Astrocyte (in vitro differentiated cells and primary cell): Measurements from ENCODE around the gene EXOC3L2. TPM values are rescaled to one million over a fixed set of nuclear protein-coding genes. Genes with fewer than 3 reads are reported as not detected.

ENCODE experiments used
- DNase-seq: peaks from one replicate; pipeline ENCODE4 v3.0.0-alpha.2; 2010; ENCODE audit warnings: low read depth
- FAIRE-seq: peaks from 2 replicates; lab custom pipeline; 2011; peaks lifted over from hg19 to GRCh38; lab: Jason Lieb, UNC
- H2AFZ ChIP-seq: 2 replicates; pipeline ENCODE4 v1.6.0; 2012; ENCODE audit warnings: low read depth, low read length, inconsistent platforms
- H3K27ac ChIP-seq: 2 replicates; pipeline ENCODE4 v1.5.1; 2011; ENCODE audit warnings: low read depth, low read length, inconsistent platforms
- H3K27me3 ChIP-seq: 2 replicates; pipeline ENCODE4 v1.6.0; 2011; ENCODE audit warnings: low read length, inconsistent platforms; ENCODE audit not compliant: insufficient read depth
- H3K36me3 ChIP-seq: 2 replicates; pipeline ENCODE4 v1.5.1; 2011; ENCODE audit warnings: low read length, inconsistent platforms; ENCODE audit not compliant: insufficient read depth
- H3K4me1 ChIP-seq: 2 replicates; pipeline ENCODE4 v1.5.1; 2011; ENCODE audit warnings: low read length, inconsistent platforms; ENCODE audit not compliant: insufficient read depth
- H3K4me2 ChIP-seq: 2 replicates; pipeline ENCODE4 v1.6.0; 2012; ENCODE audit warnings: low read length, inconsistent platforms
- H3K4me3 ChIP-seq: 2 replicates; pipeline ENCODE4 v1.5.1; 2011; ENCODE audit warnings: low read depth, mild to moderate bottlenecking, low read length, inconsistent platforms; ENCODE audit not compliant: insufficient read depth
- H3K79me2 ChIP-seq: 2 replicates; pipeline ENCODE4 v1.6.0; 2012; ENCODE audit warnings: mild to moderate bottlenecking, low read length, inconsistent platforms; ENCODE audit not compliant: insufficient read depth
- H3K9ac ChIP-seq: 2 replicates; pipeline ENCODE4 v1.6.0; 2012; ENCODE audit warnings: mild to moderate bottlenecking, low read length, inconsistent platforms
- H3K9me3 ChIP-seq: 2 replicates; pipeline ENCODE4 v1.5.1; 2012; ENCODE audit warnings: low read depth, mild to moderate bottlenecking, low read length, inconsistent platforms; ENCODE audit not compliant: insufficient read depth
- H4K20me1 ChIP-seq: 2 replicates; pipeline ENCODE4 v1.6.0; 2012; ENCODE audit warnings: low read length, inconsistent platforms; ENCODE audit not compliant: insufficient read depth
- H3K27ac Mint-ChIP-seq: one replicate; pipeline ENCODE4 v1.8.0; 2021; ENCODE audit warnings: mild to moderate bottlenecking, mixed read lengths; ENCODE audit not compliant: unreplicated experiment
- H3K27me3 Mint-ChIP-seq: one replicate; pipeline ENCODE4 v1.8.0; 2021; ENCODE audit warnings: low read depth, mixed read lengths; ENCODE audit not compliant: unreplicated experiment
- H3K36me3 Mint-ChIP-seq: one replicate; pipeline ENCODE4 v1.8.0; 2021; ENCODE audit warnings: low read depth, mixed read lengths; ENCODE audit not compliant: unreplicated experiment
- H3K4me1 Mint-ChIP-seq: one replicate; pipeline ENCODE4 v1.8.0; 2021; ENCODE audit warnings: low read depth, mixed read lengths; ENCODE audit not compliant: unreplicated experiment
- H3K4me3 Mint-ChIP-seq: one replicate; pipeline ENCODE4 v1.8.0; 2021; ENCODE audit warnings: mild to moderate bottlenecking, moderate library complexity, mixed read lengths; ENCODE audit not compliant: unreplicated experiment
- H3K9me3 Mint-ChIP-seq: one replicate; pipeline ENCODE4 v1.8.0; 2021; ENCODE audit warnings: mild to moderate bottlenecking, mixed read lengths; ENCODE audit not compliant: unreplicated experiment
- EZH2 ChIP-seq: IDR thresholded peaks from 2 replicates; pipeline ENCODE4 v1.6.1; 2012; ENCODE audit warnings: mild to moderate bottlenecking, low read length, inconsistent platforms; ENCODE audit not compliant: insufficient read depth
- total RNA-seq: library from RNA; stranded (reverse); gene quantifications from 2 replicates; pipeline ENCODE4 v1.2.1, GENCODE V29; 2021
- TF ChIP-seq, protein P1 (sequence below): IDR thresholded peaks from 2 replicates; pipeline ENCODE4 v1.5.1; 2011; ENCODE audit warnings: low read depth, mild to moderate bottlenecking, inconsistent platforms, low read length, moderate library complexity; ENCODE audit not compliant: insufficient read depth

The EXOC3L2 gene
- total RNA-seq, 1 donor from 2014 or later, result 0.61 TPM

GRCh38 chr19:45168767-45169351 is 76.3 kb downstream of the EXOC3L2 start:
- Histone ChIP-seq H3K4me1 (peaks cover 7% of the 10 kb centered on the region), H2AFZ (no peak overlapping the region), H3K9me3 (no peaks in the 10 kb centered on the region), H3K36me3 (no peaks in the 10 kb centered on the region), H3K9ac (no peak overlapping the region), H3K79me2 (no peaks in the 10 kb centered on the region), H3K4me2 (no peak overlapping the region), H3K27ac (no peak overlapping the region), H3K4me3 (no peak overlapping the region), H4K20me1 (no peaks in the 10 kb centered on the region), H3K27me3 (no peaks in the 10 kb centered on the region)
- H3K4me3 Mint-ChIP-seq, result no peak overlapping the region
- no peak for DNase-seq
- no peaks in the 10 kb centered on the region for H3K36me3 Mint-ChIP-seq
- H3K9me3 Mint-ChIP-seq, result no peaks in the 10 kb centered on the region
- TF ChIP-seq, protein P1, sequence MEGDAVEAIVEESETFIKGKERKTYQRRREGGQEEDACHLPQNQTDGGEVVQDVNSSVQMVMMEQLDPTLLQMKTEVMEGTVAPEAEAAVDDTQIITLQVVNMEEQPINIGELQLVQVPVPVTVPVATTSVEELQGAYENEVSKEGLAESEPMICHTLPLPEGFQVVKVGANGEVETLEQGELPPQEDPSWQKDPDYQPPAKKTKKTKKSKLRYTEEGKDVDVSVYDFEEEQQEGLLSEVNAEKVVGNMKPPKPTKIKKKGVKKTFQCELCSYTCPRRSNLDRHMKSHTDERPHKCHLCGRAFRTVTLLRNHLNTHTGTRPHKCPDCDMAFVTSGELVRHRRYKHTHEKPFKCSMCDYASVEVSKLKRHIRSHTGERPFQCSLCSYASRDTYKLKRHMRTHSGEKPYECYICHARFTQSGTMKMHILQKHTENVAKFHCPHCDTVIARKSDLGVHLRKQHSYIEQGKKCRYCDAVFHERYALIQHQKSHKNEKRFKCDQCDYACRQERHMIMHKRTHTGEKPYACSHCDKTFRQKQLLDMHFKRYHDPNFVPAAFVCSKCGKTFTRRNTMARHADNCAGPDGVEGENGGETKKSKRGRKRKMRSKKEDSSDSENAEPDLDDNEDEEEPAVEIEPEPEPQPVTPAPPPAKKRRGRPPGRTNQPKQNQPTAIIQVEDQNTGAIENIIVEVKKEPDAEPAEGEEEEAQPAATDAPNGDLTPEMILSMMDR, result no peak
- no peak for TF ChIP-seq EZH2
- no peaks in the 10 kb centered on the region for H3K27me3 Mint-ChIP-seq
- no peak for FAIRE-seq
- H3K4me1 Mint-ChIP-seq, result peaks cover 12% of the 10 kb centered on the region
- no peak overlapping the region for H3K27ac Mint-ChIP-seq

GRCh38 chr19:45166723-45167252 is 78.4 kb downstream of the EXOC3L2 start:
- peaks cover 7% of the 10 kb centered on the region for H3K4me1 ChIP-seq
- no peaks in the 10 kb centered on the region for H3K79me2 ChIP-seq
- H3K27me3 ChIP-seq, result no peaks in the 10 kb centered on the region
- no peak overlapping the region for H3K4me2 ChIP-seq
- peaks cover 5% of the 10 kb centered on the region for H3K4me1 Mint-ChIP-seq
- no peak overlapping the region for H3K4me3 Mint-ChIP-seq
- no peaks in the 10 kb centered on the region for H3K36me3 Mint-ChIP-seq
- DNase-seq (no peak), FAIRE-seq (no peak)
- H3K36me3 ChIP-seq, result no peaks in the 10 kb centered on the region
- H3K9me3 Mint-ChIP-seq, result no peaks in the 10 kb centered on the region
- TF ChIP-seq EZH2, result no peak
- TF ChIP-seq, protein P1, result no peak
- no peak overlapping the region for H2AFZ ChIP-seq
- no peak overlapping the region for H3K4me3 ChIP-seq
- H3K27ac ChIP-seq, result no peak overlapping the region
- H3K27me3 Mint-ChIP-seq, result no peaks in the 10 kb centered on the region
- H3K9ac ChIP-seq, result no peak overlapping the region
- no peaks in the 10 kb centered on the region for H3K9me3 ChIP-seq
- H3K27ac Mint-ChIP-seq, result no peak overlapping the region
- no peaks in the 10 kb centered on the region for H4K20me1 ChIP-seq

GRCh38 chr19:45164577-45165335 is 80.5 kb downstream of the EXOC3L2 start:
- peaks cover 2% of the 10 kb centered on the region for H3K27me3 ChIP-seq
- Mint-ChIP-seq H3K9me3 (no peaks in the 10 kb centered on the region), H3K4me3 (no peak overlapping the region), H3K4me1 (no peaks in the 10 kb centered on the region), H3K27me3 (peaks cover 10% of the 10 kb centered on the region), H3K27ac (no peak overlapping the region), H3K36me3 (no peaks in the 10 kb centered on the region)
- H3K27ac ChIP-seq, result no peak overlapping the region
- no peaks in the 10 kb centered on the region for H3K9me3 ChIP-seq
- H3K4me3 ChIP-seq, result no peak overlapping the region
- H3K4me1 ChIP-seq, result peaks cover 7% of the 10 kb centered on the region
- no peaks in the 10 kb centered on the region for H3K36me3 ChIP-seq
- TF ChIP-seq EZH2, result no peak
- TF ChIP-seq, protein P1, result no peak
- peaks cover 4% of the 10 kb centered on the region for H4K20me1 ChIP-seq
- no peaks in the 10 kb centered on the region for H3K79me2 ChIP-seq
- no peak overlapping the region for H2AFZ ChIP-seq
- FAIRE-seq (no peak), DNase-seq (peak; percentile 55)
- peak overlapping the region; percentile 22 for H3K4me2 ChIP-seq
- H3K9ac ChIP-seq, result no peak overlapping the region
